Activated CD8-positive, alpha-beta memory T cell treated with anti-CD3 and anti-CD28 coated beads, Interleukin-2, amount 50 U/mL, for 1 hour (primary cell): Measurements from ENCODE around the gene EXOC6B.

ENCODE experiments used
- DNase-seq: peaks from one replicate; pipeline ENCODE4 v3.0.0-alpha.2; 2020; ENCODE audit errors: extremely low read depth

The EXOC6B gene

DNA sequence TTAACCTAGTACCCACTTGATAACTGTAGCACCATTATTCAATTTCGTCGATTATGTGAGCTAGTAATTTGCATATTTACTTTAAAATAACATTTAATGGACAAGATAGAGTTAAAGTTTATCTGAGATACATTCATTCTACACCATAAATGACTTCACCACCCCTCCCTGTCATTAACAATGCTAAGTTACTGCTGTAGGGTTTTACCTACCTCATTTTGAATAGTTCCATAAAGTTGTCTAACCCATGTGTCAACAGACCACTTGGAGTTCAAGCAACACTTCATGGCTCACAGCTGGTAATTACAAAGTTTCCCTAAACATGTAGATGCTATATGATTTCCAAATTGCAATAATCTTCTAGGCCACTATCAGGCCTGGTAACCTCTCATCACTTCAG lies 550.7 kb downstream of the EXOC6B start:
- no peak for DNase-seq

DNA sequence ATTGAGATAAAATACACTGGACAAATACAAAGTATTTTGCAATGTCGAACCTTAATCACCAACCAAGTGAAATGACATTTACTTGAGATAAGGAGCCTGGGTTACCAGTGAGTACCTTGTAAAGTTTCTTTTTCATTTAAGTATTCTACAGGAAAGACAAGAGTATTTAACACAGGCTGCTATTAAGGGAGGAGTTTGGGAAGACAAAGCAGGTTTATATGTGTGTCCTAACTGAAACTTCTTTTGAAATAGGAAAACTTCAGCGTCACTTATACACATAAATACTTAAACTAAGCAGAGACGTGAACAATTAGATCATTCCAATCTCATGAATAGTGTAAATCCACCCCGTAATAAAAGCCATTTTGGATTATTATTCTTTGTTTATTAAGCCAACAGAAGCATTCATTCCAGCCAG lies 551.4 kb downstream of the EXOC6B start:
- DNase-seq = no peak

DNA sequence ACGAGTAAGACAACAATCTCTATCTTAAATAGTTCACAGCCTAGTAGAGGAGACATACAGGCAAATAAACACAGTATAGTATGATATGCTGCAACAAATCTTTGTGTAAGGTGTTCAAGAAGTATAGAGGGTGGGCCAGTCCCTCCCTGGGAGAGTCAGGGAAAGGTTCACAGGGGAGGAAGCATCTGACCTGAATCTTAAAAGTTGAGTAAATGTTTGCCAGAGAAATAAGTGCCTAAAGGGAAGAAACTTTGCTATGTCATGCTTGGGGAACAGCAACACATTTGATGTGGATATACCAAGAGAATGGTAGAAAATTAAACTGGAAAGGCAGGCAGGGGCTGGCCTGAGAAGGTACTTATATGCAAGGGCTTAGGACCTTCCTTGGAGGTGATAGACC lies 552.4 kb downstream of the EXOC6B start:
- no peak for DNase-seq

DNA sequence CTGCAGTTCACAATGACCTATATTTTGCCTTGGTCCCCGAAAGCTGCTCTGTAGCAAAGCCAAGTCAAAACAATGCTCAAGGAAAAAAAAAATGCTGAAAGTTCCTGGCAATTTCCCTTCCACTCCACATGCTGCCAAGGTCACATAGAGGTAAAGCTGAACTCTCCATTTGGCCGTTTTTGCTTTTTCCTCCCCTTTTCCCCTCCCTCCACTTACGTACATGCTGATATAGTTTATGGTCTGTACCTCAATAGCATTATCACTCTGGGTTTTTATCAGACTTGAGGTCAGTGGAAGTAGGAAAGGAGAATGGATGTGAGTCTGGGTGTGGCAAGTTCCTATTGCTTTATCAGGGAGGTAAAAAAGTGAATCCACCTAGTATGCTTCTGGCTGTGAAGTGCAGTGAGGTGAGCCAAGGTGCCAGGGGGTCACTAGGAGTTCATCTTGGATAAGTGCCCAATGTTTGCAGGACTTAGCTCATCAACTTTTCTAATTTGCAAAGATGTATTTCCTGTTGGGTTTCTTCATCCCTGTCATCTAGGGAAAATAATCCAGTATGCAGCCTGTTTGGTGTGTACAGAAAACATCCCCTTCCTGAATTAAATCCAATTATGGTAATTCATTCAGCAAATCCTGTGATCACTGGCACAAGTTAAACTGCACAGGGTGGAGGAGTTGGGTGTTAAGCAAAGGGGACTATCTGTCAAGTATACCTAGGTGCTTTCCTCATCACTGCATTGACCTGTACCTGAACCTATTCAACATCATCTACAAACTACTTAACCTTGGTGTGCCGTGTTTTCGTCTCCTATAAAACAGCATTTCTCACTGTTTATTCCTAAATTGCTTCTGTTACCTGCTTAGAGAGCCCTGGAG lies 553.8 kb downstream of the EXOC6B start:
- DNase-seq = no peak

DNA sequence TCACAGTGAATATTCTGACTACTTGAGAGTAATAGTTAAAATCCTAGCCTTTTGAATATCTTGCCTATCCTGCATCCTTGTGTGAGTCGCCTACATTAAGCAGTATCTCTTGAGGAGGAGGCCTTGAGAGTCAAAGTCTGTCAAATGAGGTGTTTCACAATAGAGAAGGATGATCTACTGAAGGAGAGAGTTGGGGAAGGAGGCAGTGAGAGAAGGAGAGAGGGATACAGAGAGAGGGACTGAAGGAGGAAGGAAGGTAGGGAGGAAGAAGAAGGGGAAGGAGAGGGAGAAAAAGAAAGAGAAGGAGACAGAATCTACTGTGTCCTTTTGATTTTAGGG lies 554.6 kb downstream of the EXOC6B start:
- DNase-seq = no peak

DNA sequence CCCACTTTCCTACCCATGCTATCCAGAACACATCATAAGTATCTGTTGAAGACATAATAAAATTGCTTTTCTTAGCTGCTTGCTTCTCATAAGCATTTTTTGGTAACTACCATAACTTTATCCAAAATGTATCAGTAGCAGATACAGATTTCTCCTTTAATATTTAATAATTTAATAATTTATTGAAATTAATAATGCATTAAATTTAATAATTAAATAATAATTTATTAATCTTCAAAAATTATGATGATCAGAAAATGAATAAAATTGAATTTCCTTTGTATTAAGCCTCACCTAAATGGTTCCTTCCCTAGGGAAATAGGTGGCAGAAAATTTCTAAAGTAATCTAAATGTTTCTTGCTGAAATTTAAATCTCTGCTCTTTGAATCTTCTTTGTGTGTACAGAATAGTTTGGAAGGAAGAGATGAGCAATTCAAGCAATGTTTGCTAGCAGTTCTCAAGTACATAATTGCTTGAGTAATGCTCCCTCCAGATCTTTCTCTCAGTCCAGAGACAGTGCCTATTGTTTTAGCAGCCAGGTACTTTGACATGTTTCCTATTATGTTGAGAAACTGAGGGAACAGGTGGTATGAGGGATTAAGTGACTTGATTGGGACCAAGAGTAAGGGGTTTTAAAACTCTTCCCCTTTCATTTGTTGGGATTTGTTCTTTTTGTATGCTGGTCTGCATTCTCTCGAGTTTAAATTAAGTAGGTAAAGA lies 555.1 kb downstream of the EXOC6B start:
- DNase-seq = no peak

DNA sequence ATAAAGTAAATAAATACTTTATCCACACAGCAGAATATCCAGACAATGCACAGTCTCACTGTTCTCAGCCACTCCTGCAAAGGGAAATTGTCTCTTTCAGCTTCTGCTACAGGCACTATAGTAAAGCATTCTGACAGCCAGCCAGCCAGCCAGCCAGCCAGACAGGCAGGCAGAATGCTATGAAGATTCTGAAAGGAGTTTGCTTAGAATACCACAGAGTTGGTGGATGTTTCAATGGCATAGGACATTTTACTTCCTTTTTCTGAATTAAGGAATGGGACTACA lies 562.1 kb downstream of the EXOC6B start:
- no peak for DNase-seq

DNA sequence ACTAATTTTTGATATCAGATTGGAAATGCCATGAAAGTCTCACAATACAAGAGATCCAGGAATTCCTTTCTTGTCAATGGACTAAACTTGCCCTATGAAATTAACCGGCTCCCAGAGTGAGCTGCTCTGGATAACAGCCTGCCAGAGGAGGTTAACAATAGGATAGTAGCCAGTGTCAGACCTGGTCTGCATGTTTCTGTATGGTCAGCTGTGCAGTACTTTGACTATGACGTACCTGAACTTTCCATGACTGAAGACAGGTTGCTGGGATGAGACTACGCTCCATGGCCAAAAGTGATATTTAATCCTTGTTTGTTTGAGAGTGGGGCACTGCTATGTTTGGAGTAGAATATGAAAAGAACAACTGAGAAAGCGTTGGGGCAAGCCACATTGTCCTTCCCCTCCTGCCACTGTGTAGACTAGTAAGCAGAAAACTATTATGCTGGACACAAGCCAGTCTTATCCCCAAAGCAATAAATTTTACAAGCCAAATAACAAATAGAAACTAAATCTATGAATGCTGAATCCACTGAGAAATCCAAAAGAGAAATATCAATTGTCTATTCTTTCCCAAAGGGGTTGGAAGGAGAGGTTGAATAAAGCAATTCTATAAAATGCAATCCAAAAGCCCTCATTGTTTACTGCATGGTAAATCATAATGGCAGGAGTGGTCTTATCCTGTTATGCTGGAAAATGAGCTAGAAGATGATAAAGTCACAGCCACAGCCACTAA lies 562.6 kb downstream of the EXOC6B start:
- no peak for DNase-seq

DNA sequence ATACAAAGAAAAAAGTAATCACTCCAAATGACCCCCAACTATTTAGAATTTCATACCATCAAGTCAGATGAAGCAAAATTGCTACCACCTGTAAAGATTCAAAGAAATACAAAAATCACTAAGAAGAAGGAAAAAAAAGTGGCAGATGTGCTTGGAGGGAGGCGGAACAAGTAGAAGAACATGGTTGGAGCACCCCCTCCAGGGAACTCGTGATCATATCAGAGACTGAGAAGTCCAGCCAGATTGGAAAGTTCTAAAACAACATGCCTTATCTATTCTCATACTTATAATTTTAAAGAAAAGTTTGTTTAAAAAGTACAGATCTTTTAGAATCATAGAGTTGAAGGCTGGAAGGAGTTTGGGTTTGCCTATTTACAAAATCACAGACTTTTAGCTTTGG lies 564.8 kb downstream of the EXOC6B start:
- no peak for DNase-seq

DNA sequence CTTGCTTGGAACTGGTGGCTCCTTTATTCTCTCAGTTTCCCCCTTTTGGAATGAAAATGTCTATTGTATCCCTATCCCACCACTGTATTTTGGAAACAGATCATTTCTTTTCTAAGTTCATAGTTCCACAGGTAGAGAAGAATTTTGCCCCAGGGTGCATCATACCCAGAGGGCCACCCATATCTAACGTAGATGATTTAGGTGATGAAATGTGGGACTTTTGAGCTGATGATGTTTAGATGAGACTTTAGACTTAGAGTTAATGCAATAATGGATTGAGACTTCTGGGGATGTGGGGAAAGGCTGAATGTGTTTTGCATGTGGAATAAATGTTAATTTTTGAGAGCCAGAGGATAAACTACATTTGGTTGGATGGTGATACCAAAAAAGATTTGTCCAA lies 570.3 kb downstream of the EXOC6B start:
- DNase-seq = no peak

DNA sequence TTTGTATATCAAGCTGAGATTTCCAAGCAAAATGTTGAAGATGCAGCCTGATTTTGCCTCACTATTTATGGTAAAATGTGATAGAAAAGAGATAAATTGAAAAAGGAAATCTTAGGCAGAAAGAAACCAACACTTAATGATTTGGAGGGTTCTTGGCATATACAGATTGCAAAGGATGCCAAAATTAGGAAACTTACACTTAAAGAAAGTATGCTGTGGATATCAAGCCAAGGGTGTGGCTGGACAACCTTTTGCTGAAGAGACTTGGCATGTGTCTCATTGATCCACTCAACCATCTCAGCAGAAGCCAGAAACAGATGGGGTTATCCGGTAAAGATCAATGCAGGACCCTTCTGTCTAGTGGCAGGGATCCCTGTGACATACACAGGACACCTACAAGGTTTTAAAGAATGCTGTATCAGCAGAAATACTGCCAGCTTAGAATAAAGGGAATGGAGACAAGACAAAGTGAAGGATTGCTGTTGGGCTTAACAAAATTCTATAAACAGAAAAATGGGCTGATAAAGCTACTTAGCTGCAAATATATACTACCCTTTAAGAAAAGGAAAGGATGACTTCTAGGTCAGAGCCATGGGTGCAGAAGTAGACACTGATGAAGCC lies 570.9 kb downstream of the EXOC6B start:
- DNase-seq = no peak

DNA sequence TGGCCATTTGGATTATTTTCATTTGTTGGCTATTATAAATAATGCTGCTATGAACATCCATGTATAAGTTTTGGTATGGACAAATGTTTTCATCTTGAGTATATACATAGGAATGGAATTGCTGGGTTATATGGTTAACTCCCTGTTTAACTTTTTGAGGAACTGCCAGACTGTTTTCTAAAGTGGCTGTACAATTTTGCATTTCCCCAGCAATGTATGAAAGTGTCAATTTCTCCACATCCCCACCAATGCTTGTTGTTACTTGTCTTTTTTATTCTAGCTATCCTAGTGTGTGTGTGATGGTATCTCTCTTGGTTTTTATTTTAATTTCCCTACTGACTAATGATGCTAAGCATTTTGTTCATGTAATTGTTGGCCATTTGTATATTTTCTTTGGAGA lies 587.5 kb downstream of the EXOC6B start:
- DNase-seq = no peak

DNA sequence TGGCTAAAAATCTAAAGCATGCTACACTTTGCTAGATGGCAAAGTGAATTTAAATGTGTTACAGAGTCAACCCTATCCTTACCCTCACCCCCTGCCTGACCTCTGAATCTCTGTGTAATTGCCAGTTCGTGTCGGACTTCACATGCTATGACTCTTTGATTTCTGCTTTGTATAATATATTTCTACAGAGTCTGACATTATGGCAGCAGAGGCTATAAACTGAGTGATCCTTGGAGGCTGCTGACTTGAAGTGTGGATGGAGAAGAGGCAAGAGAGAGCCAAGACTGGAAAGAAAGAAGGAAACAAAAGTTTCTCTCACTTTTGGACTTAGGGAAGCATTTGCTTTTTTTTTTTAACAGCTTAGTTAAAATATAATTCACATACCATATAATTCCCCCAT lies 588.3 kb downstream of the EXOC6B start:
- DNase-seq = no peak

DNA sequence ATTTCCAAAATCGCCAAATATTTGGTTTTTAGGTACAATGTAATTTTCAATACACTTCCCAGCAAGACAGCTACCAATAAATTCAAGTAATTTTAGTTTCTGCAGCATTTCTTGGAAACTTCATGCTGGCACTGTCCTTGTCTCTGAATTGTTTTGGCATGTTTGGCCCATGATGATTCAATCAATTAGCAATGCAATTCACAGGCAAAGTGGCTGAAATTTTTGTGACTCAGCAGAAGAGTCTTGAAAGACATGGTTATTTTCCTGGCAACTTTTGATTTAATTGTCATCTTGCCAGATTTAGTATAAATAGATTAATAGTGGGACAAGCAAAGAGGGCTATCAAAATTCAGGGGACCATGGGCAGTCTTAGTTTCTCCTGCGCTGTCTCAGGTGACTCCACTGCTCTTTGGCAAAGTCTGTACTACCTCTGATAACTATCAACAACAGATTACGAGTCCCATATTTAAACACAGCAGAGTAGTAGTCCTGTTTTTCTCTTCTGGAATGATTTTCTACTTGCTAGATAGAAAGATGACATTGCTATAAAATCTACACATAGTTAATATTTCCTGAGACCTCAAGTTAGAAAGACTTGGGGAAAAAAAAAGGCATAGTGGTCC lies 589.3 kb downstream of the EXOC6B start:
- DNase-seq = no peak

DNA sequence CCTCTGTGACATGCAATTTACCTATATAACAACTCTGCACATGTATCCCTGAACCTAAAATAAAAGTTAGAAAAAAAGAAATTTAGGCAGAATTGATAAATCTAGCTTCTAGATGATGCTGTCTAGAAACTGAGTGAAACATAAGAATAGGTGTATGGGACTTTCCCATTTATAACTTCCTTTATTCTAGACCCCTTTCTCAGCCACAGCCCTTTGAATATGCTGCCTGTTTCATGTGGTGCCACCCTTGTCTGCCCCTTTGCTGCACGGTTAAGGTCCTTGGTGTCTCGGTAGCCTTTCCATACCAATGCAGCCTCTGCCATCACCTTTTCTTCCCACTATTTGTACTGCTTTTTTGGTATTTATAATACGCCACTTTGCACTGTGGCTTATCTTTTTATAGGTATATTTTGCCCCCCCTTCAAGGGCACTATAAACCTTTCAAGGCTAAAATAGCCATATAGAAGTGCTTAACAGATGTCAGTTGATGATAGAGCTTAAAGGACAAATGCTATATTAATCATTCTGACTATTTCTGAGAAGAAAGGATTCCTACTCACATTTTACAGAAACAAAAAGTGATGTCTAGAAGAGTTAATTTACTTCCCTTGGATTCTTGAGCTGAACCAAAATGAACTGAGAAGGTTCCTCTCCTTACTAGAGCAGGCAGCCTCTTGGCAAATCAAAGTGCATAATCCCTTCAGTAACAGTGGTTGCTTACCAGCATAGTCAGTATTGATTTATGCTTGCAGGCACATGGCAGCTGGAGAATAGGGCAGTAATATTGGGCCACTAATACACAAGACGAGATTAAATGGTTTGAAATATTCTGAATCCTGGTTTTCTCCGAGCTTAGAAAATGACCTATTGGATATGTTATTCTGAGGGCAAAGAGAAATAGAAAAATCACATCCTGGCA lies 590.1 kb downstream of the EXOC6B start:
- DNase-seq = no peak

DNA sequence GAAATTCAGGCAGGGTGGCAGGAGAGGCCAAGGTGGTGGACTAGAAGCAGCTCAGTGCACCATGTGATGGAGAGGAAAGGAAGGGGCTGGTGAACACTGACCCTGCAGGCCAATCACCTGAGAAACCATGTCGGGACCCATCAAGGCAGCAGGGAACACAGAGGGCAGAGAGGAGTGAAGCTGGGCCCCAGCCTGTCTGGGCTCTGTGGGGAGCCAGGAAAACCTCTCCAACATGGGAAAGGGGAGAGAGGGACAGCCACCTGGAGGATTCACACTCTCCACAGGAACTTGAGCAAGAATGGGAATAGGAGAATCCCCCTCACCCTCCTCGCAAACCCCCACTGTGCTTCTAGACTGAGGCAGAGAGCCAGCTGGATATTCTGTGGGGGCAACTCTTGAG lies 592.6 kb downstream of the EXOC6B start:
- no peak for DNase-seq

DNA sequence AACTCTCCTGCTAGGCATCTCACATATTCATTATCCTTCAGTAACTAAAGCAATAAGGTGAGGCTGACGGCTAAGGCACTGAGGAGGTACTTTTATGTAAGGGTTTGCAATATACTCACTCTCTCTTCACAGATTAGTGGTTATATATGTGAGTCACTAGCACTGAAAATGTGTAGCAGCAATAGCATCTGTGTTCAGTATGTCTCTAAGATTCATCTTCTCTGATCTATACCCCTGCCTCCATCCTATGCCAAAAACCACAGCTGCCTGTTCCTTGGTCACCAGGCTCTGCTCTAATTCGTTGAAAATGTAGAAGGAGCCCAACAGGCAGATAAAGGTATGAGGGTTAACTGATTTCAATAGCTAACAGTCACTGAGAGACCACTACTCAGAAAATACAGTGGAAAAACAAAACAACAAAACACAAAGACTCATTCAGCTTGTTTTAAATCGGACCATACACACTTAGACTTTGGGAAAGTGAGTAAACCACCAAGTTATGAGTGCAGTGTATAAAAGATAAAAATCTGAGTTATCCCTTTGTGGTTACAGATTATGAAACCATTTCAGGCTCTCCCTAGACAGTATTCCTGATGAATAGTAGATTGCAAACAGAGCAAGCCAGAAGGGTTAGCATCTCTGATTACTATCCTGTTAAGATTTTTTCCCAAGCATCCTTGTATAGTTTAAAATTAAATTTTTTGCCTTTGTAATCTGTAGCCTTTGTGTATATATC lies 602.8 kb downstream of the EXOC6B start:
- DNase-seq = no peak

DNA sequence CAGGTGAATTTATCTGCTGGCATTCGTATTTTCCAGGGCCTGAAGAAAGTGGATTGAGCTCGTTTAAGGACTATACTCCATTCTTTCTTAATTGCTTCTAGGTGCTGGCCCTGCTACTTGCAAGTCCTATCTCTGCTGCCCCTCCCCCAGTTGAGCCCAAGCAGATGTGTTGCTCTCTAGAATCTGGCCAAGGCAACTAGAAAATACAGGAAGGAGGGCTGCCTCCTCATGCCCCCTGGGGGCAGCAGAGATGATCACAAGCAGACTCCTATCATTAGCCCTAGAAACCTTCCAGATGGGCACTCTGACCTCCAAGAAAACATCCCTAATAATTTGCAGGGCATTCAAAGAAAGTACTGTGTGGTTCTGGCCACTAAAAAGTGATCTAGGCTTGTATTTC lies 605.7 kb downstream of the EXOC6B start:
- DNase-seq = no peak

DNA sequence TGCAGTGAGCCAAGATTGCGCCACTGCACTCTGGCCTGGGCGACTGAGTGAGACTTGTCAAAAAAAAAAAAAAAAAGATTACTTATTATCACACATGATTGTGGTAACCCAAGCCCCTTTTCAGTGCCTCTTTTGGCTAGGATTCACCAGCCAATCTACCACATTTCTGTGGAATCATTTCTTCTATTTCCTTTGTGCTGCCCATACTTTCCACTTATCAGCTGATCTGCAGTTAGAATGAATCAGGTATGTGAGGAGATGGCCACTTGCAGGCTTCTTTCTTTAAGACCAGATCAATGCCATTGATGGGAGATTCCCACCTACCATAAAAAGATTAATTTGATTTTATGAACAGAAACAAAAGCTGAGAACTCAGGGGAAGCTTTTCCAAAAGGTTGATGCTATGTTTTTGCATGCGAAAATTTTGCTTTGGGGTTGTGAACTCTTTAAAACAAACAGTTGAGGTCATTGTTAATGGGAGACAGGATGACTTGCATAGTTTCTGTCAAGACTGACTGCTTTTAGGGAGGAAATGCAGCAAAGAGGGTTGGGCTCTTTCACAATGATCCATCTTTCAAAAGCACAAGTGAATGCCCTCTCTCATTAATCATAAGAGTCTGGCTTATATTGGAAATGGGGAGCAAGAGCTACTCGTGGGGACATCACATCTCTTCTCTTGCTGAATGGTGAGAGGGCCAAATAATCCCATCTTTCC lies 611.2 kb downstream of the EXOC6B start:
- DNase-seq = no peak

DNA sequence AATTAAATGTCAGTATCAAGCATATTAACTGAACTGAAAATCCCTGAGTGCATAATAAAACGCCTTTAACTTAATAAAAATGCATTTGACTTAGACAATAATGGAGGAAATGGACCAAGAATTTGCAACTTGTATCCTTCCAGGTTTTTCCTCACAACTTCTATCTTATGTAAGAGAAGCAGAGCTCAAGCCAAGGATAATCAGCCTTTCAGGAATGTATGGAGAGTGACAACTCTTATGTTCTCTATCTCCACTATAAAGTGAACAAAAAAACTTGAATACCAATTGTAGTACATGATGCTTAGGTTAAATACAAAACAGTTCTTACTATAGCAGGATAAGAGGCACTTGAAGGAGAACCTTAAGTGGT lies 613.4 kb downstream of the EXOC6B start:
- no peak for DNase-seq
